IMR-90 (cell line): ENCODE results near the gene EFNA5. TPM values are rescaled to one million over a fixed set of nuclear protein-coding genes. Genes with fewer than 3 reads are reported as not detected.

Experiments used
- ATAC-seq: fragments of 200-7000 bp; cut with Tn5 transposase; 2 replicates; pipeline ENCODE4 v1.9.1; 2020; ENCODE audit warnings: low read depth, mild to moderate bottlenecking, moderate library complexity
- BruUV-seq: library from RNA; stranded (reverse); fragments of 400-500 nt; replicated peaks from 2 replicates; lab custom pipeline; 2021; lab: Mats Ljungman, UMichigan
- CTCF ChIA-PET: fragments of 300-600 bp; formaldehyde crosslinking; extraction: SDS; loops from one replicate; lab custom pipeline; 2021; ENCODE audit warnings: antibody characterized with exemption; lab: Yijun Ruan, JAX
- POLR2A ChIA-PET: fragments of 300-600 bp; sonication (Branson Sonifier 250); formaldehyde crosslinking; loops from one replicate; lab custom pipeline; 2022; ENCODE audit warnings: antibody characterized with exemption; ENCODE audit not compliant: unreplicated experiment; lab: Charles Lee
- DNase-seq: peaks from one replicate; pipeline ENCODE4 v3.0.0; 2013
- H2AFZ ChIP-seq: replicated peaks from 2 replicates; pipeline ENCODE3; 2013; ENCODE audit warnings: low read length, mild to moderate bottlenecking; ENCODE audit not compliant: poor library complexity
- H2AK5ac ChIP-seq: 2 replicates; pipeline ENCODE4 v1.6.1; 2013; ENCODE audit warnings: low read depth, low read length, inconsistent platforms
- H2AK9ac ChIP-seq: replicated peaks from 2 replicates; pipeline ENCODE3; 2013; ENCODE audit warnings: mild to moderate bottlenecking, low read depth, low read length, moderate library complexity; ENCODE audit not compliant: poor library complexity
- H2BK120ac ChIP-seq: 2 replicates; pipeline ENCODE4 v1.6.1; 2013; ENCODE audit warnings: low read depth, low read length, inconsistent platforms
- H2BK15ac ChIP-seq: 3 replicates; pipeline ENCODE4 v1.6.1; 2013; ENCODE audit warnings: low read depth, low read length, inconsistent platforms
- H2BK20ac ChIP-seq: 2 replicates; pipeline ENCODE4 v1.6.1; 2013; ENCODE audit warnings: low read depth, mild to moderate bottlenecking, inconsistent platforms, low read length, moderate library complexity
- H2BK5ac ChIP-seq: 2 replicates; pipeline ENCODE4 v1.6.1; 2013; ENCODE audit warnings: mild to moderate bottlenecking, low read depth, low read length, inconsistent platforms; ENCODE audit not compliant: poor library complexity, severe bottlenecking
- H3K14ac ChIP-seq: replicated peaks from 2 replicates; pipeline ENCODE4 v1.6.1; 2013; ENCODE audit warnings: low read depth, low read length, inconsistent platforms
- H3K18ac ChIP-seq: 2 replicates; pipeline ENCODE4 v1.6.1; 2013; ENCODE audit warnings: low read depth, low read length, control low read depth
- H3K23ac ChIP-seq: 2 replicates; pipeline ENCODE4 v1.6.1; 2013; ENCODE audit warnings: low read depth, low read length, inconsistent platforms
- H3K27ac ChIP-seq: 2 replicates; pipeline ENCODE4 v1.5.1; 2013; ENCODE audit warnings: mild to moderate bottlenecking, control low read depth, low read length; ENCODE audit not compliant: insufficient read depth
- H3K27me3 ChIP-seq: 2 replicates; pipeline ENCODE4 v1.6.1; 2013; ENCODE audit warnings: low read length; ENCODE audit not compliant: control insufficient read depth, insufficient read depth
- H3K36me3 ChIP-seq: 2 replicates; pipeline ENCODE4 v1.6.1; 2013; ENCODE audit warnings: low read length, mixed read lengths; ENCODE audit not compliant: control insufficient read depth, insufficient read depth
- H3K4ac ChIP-seq: 2 replicates; pipeline ENCODE4 v1.6.1; 2013; ENCODE audit warnings: low read depth, low read length, inconsistent platforms
- H3K4me1 ChIP-seq: 2 replicates; pipeline ENCODE4 v1.6.1; 2013; ENCODE audit warnings: low read length, mixed read lengths; ENCODE audit not compliant: control insufficient read depth, insufficient read depth
- H3K4me2 ChIP-seq: 2 replicates; pipeline ENCODE4 v1.6.1; 2013; ENCODE audit warnings: low read depth, mild to moderate bottlenecking, control low read depth, low read length, moderate library complexity
- H3K4me3 ChIP-seq: 2 replicates; pipeline ENCODE4 v1.5.1; 2013; ENCODE audit warnings: low read depth, mild to moderate bottlenecking, control low read depth, low read length, moderate library complexity; ENCODE audit not compliant: insufficient read depth
- H3K56ac ChIP-seq: 2 replicates; pipeline ENCODE4 v1.6.1; 2013; ENCODE audit warnings: low read length, inconsistent platforms; ENCODE audit not compliant: insufficient read depth; ENCODE audit errors: extremely low read depth
- H3K79me1 ChIP-seq, 2 experiments: 2 replicates each; pipeline ENCODE4 v1.6.1; 2013; ENCODE audit warnings: low read length in 2 of 2, inconsistent platforms in 1 of 2, low read depth in 1 of 2
- H3K9ac ChIP-seq: 2 replicates; pipeline ENCODE4 v1.6.1; 2013; ENCODE audit warnings: low read depth, low read length, control low read depth
- H3K9me1 ChIP-seq: 2 replicates; pipeline ENCODE4 v1.6.1; 2013; ENCODE audit warnings: low read length, inconsistent platforms; ENCODE audit not compliant: insufficient read depth
- H3K9me3 ChIP-seq: 2 replicates; pipeline ENCODE4 v1.6.1; 2013; ENCODE audit warnings: low read length; ENCODE audit not compliant: control insufficient read depth, insufficient read depth
- H4K20me1 ChIP-seq: 2 replicates; pipeline ENCODE4 v1.6.1; 2013; ENCODE audit warnings: low read length, inconsistent platforms; ENCODE audit not compliant: insufficient read depth
- H4K5ac ChIP-seq: 2 replicates; pipeline ENCODE4 v1.6.1; 2013; ENCODE audit warnings: mild to moderate bottlenecking, low read depth, low read length, control low read depth
- H4K8ac ChIP-seq, 2 experiments: 2 replicates each; pipeline ENCODE4 v1.6.1; 2013; ENCODE audit warnings: low read depth in 2 of 2, low read length in 2 of 2, control low read depth in 1 of 2, inconsistent platforms in 1 of 2
- H4K91ac ChIP-seq: 2 replicates; pipeline ENCODE4 v1.6.1; 2013; ENCODE audit warnings: low read depth, low read length, inconsistent platforms; ENCODE audit not compliant: insufficient read depth
- BHLHE40 ChIP-seq: fragments of 150-350 bp; IDR thresholded peaks from 2 replicates; pipeline ENCODE4 v1.6.1; 2016; ENCODE audit warnings: mild to moderate bottlenecking, low read depth, low read length
- CEBPB ChIP-seq: IDR thresholded peaks from 2 replicates; pipeline ENCODE4 v1.6.1; 2012; ENCODE audit warnings: low read depth, low read length, improper control_type of control experiment
- FOS ChIP-seq: fragments of 150-350 bp; IDR thresholded peaks from 2 replicates; pipeline ENCODE4 v1.6.1; 2016; ENCODE audit warnings: low read depth, low read length
- MAFK ChIP-seq: IDR thresholded peaks from 2 replicates; pipeline ENCODE4 v1.6.1; 2012; ENCODE audit warnings: low read depth, low read length, improper control_type of control experiment
- MXI1 ChIP-seq: IDR thresholded peaks from 2 replicates; pipeline ENCODE4 v1.6.1; 2012; ENCODE audit warnings: low read depth, mild to moderate bottlenecking, low read length, moderate library complexity, borderline replicate concordance
- POLR2A ChIP-seq: IDR thresholded peaks from 2 replicates; pipeline ENCODE4 v1.6.1; 2012; ENCODE audit warnings: mild to moderate bottlenecking, low read depth, low read length
- RAD21 ChIP-seq: IDR thresholded peaks from 2 replicates; pipeline ENCODE4 v1.6.1; 2012; ENCODE audit warnings: low read length, improper control_type of control experiment
- RCOR1 ChIP-seq: IDR thresholded peaks from 2 replicates; pipeline ENCODE4 v1.6.1; 2012; ENCODE audit warnings: mild to moderate bottlenecking, low read length, improper control_type of control experiment; ENCODE audit not compliant: insufficient replicate concordance
- RFX5 ChIP-seq: IDR thresholded peaks from 2 replicates; pipeline ENCODE4 v1.8.0; 2012; ENCODE audit warnings: low read depth, mild to moderate bottlenecking, low read length, moderate library complexity
- SMC3 ChIP-seq: fragments of 150-350 bp; IDR thresholded peaks from 2 replicates; pipeline ENCODE4 v1.6.1; 2016; ENCODE audit warnings: low read depth, mild to moderate bottlenecking, antibody characterized with exemption, low read length, moderate library complexity
- WGBS, 2 experiments: methylation state at CpG; one replicate each; pipeline versions ENCODE4 v1.1.5 to v1.1.7; 2013; ENCODE audit warnings: missing lambda C conversion rate in 2 of 2; ENCODE audit not compliant: insufficient read length in 1 of 2; ENCODE audit errors: extremely low coverage in 2 of 2; 5-methylcytosine and 5-hydroxymethylcytosine counted together
- dilution Hi-C: fragments of 300-500 bp; cut with HindIII; formaldehyde crosslinking; loops from one replicate; pipeline ENCODE4 v1.14.3; 2018; ENCODE audit warnings: low sequenced_read_pairs; ENCODE audit not compliant: unreplicated experiment
- in situ Hi-C: fragments of 300-500 bp; cut with MboI; formaldehyde crosslinking; loops from 3 replicates; pipeline ENCODE4 v1.14.3; 2019; ENCODE audit warnings: low sequenced_read_pairs, inconsistent platforms, mixed read lengths
- intact Hi-C: fragments of 100-400 bp; cut with micrococcal nuclease; formaldehyde crosslinking; loops from 2 replicates; pipeline ENCODE4 v1.10.0; 2022
- polyA plus RNA-seq, 3 experiments: library from polyadenylated mRNA; depleted of rRNA; stranded (reverse); fragments of >200 nt; gene quantifications; 2 replicates each; pipeline ENCODE4 v1.2.3, GENCODE V29; 2012; ENCODE audit warnings: low replicate concordance in 1 of 3
- total RNA-seq: library from RNA; depleted of rRNA; stranded (reverse); fragments of >200 nt; gene quantifications from 2 replicates; pipeline ENCODE4 v1.2.3, GENCODE V29; 2012
- TF ChIP-seq, protein P1 (sequence below): fragments of 150-350 bp; IDR thresholded peaks from 2 replicates; pipeline ENCODE4 v1.6.1; 2017; ENCODE audit warnings: mild to moderate bottlenecking, antibody characterized with exemption, low read length, low read depth
- TF ChIP-seq, protein P2 (sequence below): fragments of 150-350 bp; IDR thresholded peaks from 2 replicates; pipeline ENCODE4 v1.6.1; 2016; ENCODE audit warnings: low read depth, mild to moderate bottlenecking, low read length, moderate library complexity, borderline replicate concordance
- TF ChIP-seq, protein P3 (sequence below): conservative IDR thresholded peaks from 2 replicates; pipeline ENCODE4 v1.5.1; 2012; ENCODE audit warnings: mild to moderate bottlenecking, low read depth, low read length, improper control_type of control experiment

The EFNA5 gene
- total and polyA plus RNA-seq, 2 of the 4 experiments (the other 2 are of a cell fraction) = 1.5 to 1.6 TPM

DNA sequence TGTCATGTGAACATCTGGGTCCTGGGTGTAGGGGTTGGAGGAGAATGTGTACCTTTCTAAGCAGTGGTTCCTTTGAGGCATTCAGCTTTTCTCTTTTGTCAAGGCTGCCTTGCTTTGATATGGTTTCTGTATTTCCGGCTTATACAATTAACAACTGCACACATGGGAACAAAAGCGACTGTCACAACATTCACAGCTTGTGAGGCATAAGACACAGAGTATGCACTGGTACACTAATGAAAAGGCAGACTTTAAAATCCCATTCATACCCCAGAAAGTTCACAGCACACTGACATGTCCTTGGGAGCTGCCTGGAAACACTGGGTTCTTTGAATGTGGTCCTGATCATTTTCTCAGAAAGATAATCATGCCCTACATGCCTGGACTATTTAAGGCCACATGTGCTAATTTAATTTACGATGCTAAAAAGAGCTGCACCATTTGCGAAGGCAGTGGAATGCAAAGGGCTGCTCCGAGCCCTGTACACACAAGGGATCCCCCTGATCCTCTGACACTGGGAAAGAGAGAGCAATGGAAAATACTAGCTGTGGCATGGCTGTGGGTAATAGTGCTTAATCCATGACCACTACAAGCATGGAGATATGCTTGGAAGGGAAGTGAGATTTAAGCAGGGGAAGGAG is 131.8 kb downstream of the EFNA5 start:
- Histone ChIP-seq H4K20me1 (no peaks in the 10 kb centered on the region; the same call in 1 of the 2 replicates), H2AK9ac (no peak overlapping the region), H3K9ac (no peak overlapping the region), H3K36me3 (no peaks in the 10 kb centered on the region), H2BK15ac (no peak overlapping the region), H3K4me1 (peaks cover 4% of the 10 kb centered on the region; the same call in 1 of the 2 replicates), H3K9me1 (peaks cover 2% of the 10 kb centered on the region; the same call in 1 of the 2 replicates), H3K9me3 (no peaks in the 10 kb centered on the region), H4K5ac (no peak overlapping the region), H3K4me2 (no peak overlapping the region), H3K27me3 (no peaks in the 10 kb centered on the region), H3K56ac (no peak overlapping the region), H3K18ac (no peak overlapping the region), H4K91ac (no peak overlapping the region; the same call in 1 of the 2 replicates), H3K14ac (peak overlapping the region; percentile 25; the same call in 1 of the 2 replicates), H4K8ac (no peak overlapping the region), H2BK120ac (no peak overlapping the region), H2BK20ac (no peak overlapping the region), H3K4me3 (no peak overlapping the region), H3K27ac (no peak overlapping the region), H2BK5ac (no peak overlapping the region), H2AFZ (no peak overlapping the region), H3K23ac (no peak overlapping the region), H2AK5ac (no peak overlapping the region), H3K4ac (no peak overlapping the region), H3K79me1 (peaks cover 0 to 3% of the 10 kb centered on the region in 2 experiments; a peak in 1 of 4 replicates)
- intact Hi-C loops = no loop called here
- ChIA-PET POLR2A (no interaction called here), CTCF (interaction anchor here (1.7 kb wide), 1 partner anchor 33 kb away, joined by 4 read pairs; no protein-coding TSS in a partner anchor)
- in situ Hi-C loops = no loop called here
- ATAC-seq = no peak
- no peak for DNase-seq
- WGBS, 2 experiments = 93% methylated on average over 3 of the region's 5 CpGs; no CpG with 5 or more reads in 1 of the 2 experiments
- TF ChIP-seq RFX5 = no peak
- TF ChIP-seq CEBPB = no peak
- TF ChIP-seq, protein P1, sequence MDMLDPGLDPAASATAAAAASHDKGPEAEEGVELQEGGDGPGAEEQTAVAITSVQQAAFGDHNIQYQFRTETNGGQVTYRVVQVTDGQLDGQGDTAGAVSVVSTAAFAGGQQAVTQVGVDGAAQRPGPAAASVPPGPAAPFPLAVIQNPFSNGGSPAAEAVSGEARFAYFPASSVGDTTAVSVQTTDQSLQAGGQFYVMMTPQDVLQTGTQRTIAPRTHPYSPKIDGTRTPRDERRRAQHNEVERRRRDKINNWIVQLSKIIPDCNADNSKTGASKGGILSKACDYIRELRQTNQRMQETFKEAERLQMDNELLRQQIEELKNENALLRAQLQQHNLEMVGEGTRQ = no peak
- TF ChIP-seq, protein P2, sequence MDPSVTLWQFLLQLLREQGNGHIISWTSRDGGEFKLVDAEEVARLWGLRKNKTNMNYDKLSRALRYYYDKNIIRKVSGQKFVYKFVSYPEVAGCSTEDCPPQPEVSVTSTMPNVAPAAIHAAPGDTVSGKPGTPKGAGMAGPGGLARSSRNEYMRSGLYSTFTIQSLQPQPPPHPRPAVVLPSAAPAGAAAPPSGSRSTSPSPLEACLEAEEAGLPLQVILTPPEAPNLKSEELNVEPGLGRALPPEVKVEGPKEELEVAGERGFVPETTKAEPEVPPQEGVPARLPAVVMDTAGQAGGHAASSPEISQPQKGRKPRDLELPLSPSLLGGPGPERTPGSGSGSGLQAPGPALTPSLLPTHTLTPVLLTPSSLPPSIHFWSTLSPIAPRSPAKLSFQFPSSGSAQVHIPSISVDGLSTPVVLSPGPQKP = no peak
- TF ChIP-seq POLR2A = no peak
- TF ChIP-seq FOS = no peak
- TF ChIP-seq SMC3 = no peak
- TF ChIP-seq, protein P3, sequence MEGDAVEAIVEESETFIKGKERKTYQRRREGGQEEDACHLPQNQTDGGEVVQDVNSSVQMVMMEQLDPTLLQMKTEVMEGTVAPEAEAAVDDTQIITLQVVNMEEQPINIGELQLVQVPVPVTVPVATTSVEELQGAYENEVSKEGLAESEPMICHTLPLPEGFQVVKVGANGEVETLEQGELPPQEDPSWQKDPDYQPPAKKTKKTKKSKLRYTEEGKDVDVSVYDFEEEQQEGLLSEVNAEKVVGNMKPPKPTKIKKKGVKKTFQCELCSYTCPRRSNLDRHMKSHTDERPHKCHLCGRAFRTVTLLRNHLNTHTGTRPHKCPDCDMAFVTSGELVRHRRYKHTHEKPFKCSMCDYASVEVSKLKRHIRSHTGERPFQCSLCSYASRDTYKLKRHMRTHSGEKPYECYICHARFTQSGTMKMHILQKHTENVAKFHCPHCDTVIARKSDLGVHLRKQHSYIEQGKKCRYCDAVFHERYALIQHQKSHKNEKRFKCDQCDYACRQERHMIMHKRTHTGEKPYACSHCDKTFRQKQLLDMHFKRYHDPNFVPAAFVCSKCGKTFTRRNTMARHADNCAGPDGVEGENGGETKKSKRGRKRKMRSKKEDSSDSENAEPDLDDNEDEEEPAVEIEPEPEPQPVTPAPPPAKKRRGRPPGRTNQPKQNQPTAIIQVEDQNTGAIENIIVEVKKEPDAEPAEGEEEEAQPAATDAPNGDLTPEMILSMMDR = no peak
- TF ChIP-seq RCOR1 = no peak
- no peak for TF ChIP-seq MXI1
- no peak for TF ChIP-seq BHLHE40
- no peak for TF ChIP-seq MAFK
- TF ChIP-seq RAD21 = no peak
- BruUV-seq = no TSS peak
- dilution Hi-C loops = no loop called here
